Thyroid gland (tissue), 4 donors: ENCODE results near the gene TBRG1. TPM values are rescaled to one million over a fixed set of nuclear protein-coding genes. Genes with fewer than 3 reads are reported as not detected.

Experiments
- DNase-seq, 2 donors: peaks; one replicate each; pipeline ENCODE4 v3.0.0-alpha.2; 2019
- H3K27ac ChIP-seq, 3 donors: fragments of 200-600 bp; sonication (generic); 1 replicate in 2 of 3; 2 replicates in 1 of 3; pipeline ENCODE4 v1.5.1; 2016 to 2019; ENCODE audit warnings: mild to moderate bottlenecking in 1 of 3, moderate library complexity in 1 of 3
- H3K27me3 ChIP-seq: fragments of 200-600 bp; sonication (generic); one replicate; pipeline ENCODE4 v1.5.1; 2019
- H3K36me3 ChIP-seq, 2 donors: fragments of 200-600 bp; sonication (generic); one replicate each; pipeline ENCODE4 v1.5.1; 2016 to 2019
- H3K4me1 ChIP-seq, 2 donors: fragments of 200-600 bp; sonication (generic); one replicate each; pipeline ENCODE4 v1.5.1; 2017 to 2019
- H3K4me3 ChIP-seq, 3 donors: fragments of 200-600 bp; sonication (generic); replicated peaks in 1 of 3; 1 replicate in 2 of 3; 2 replicates in 1 of 3; pipeline ENCODE4 v1.5.1; 2016; ENCODE audit warnings: mild to moderate bottlenecking in 1 of 3
- H3K9me3 ChIP-seq: fragments of 200-600 bp; sonication (generic); one replicate; pipeline ENCODE4 v1.5.1; 2017
- CTCF ChIP-seq, 6 experiments: fragments of 200-600 bp in 3 of 6; fragments of 450-650 bp in 3 of 6; sonication (generic) in 3 of 6; IDR thresholded peaks; one replicate each; pipeline ENCODE4 v1.5.1; 2016 to 2019; ENCODE audit warnings: antibody characterized with exemption in 6 of 6, mild to moderate bottlenecking in 2 of 6, inconsistent platforms in 1 of 6, moderate library complexity in 1 of 6
- POLR2A ChIP-seq, 2 donors: fragments of 450-650 bp; IDR thresholded peaks; one replicate each; pipeline ENCODE4 v1.6.1; 2017; ENCODE audit warnings: antibody characterized with exemption in 2 of 2, mild to moderate bottlenecking in 2 of 2, moderate library complexity in 1 of 2
- WGBS, 2 donors: methylation state at CpG; one replicate each; pipeline ENCODE4 v1.1.5; 2017; 5-methylcytosine and 5-hydroxymethylcytosine counted together
- intact Hi-C: fragments of 100-400 bp; cut with DNase I; formaldehyde crosslinking; loops from one replicate; pipeline ENCODE4 v1.15.1; 2023
- total RNA-seq, 4 donors: library from RNA; depleted of rRNA; stranded (reverse); fragments of >200 nt; gene quantifications; one replicate each; pipeline ENCODE4 v1.2.3, GENCODE V29; 2016

The TBRG1 gene
- total RNA-seq, 4 donors from 2014 or later = 34.7 to 59.8 (median 46.3) TPM

- TF ChIP-seq POLR2A (IDR thresholded peaks at IDR 0.05) (no peak), CTCF (IDR thresholded peaks at IDR 0.05) (no peak)
- Histone ChIP-seq H3K27me3 (no peaks in the 10 kb centered on the region), H3K36me3 (peaks cover 0 to 3% of the 10 kb centered on the region in 2 donors), H3K27ac (no peak overlapping the region), H3K4me3 (no peak overlapping the region), H3K9me3 (no peaks in the 10 kb centered on the region), H3K4me1 (no peaks in the 10 kb centered on the region)
- intact Hi-C loops = loop anchor here (10.0 kb wide), 1 partner anchor 201 kb away; the partner anchor contains the start of gene ROBO3
- WGBS, 2 donors = 82 to 87% methylated on average over 2 of the region's 2 CpGs
- no peak for DNase-seq
These were observed 41.2 kb downstream of the TBRG1 start for GRCh38 chr11:124663861-124664260.

- TF ChIP-seq CTCF (IDR thresholded peaks at IDR 0.05) = no peak
- TF ChIP-seq POLR2A (IDR thresholded peaks at IDR 0.05) = no peak
- peaks cover 0 to 3% of the 10 kb centered on the region in 2 donors for H3K36me3 ChIP-seq
These were observed 44.9 kb downstream of the TBRG1 start for GRCh38 chr11:124667601-124668000.

GRCh38 chr11:124669193-124669592 is 46.5 kb downstream of the TBRG1 start:
- no peaks in the 10 kb centered on the region for H3K9me3 ChIP-seq
- intact Hi-C loops = loop anchor here (2.0 to 10.0 kb wide), 3 partner anchors 123 to 196 kb away; partner anchors contain the start of gene ROBO3
- DNase-seq = peak; percentile 31 to 41
- no peak overlapping the region for H3K27ac ChIP-seq
- WGBS, 2 donors = 24% methylated on average over 8 of the region's 8 CpGs
- H3K4me3 ChIP-seq = no peak overlapping the region
- no peaks in the 10 kb centered on the region for H3K27me3 ChIP-seq
- peaks cover 13 to 14% of the 10 kb centered on the region in 2 donors for H3K4me1 ChIP-seq
- TF ChIP-seq CTCF (IDR thresholded peaks at IDR 0.05) (peak in 5 of 6 experiments; percentile 67 to 91 (median 80)), POLR2A (IDR thresholded peaks at IDR 0.05) (no peak)
- H3K36me3 ChIP-seq = peaks cover 0 to 3% of the 10 kb centered on the region in 2 donors

More at GRCh38 chr11:124667601-124668000, 44.9 kb downstream of the TBRG1 start:
- H3K4me3 ChIP-seq = no peak overlapping the region
- no peaks in the 10 kb centered on the region for H3K27me3 ChIP-seq
- 98 to 99% methylated on average over 3 of the region's 3 CpGs for WGBS, 2 donors
- H3K9me3 ChIP-seq = no peaks in the 10 kb centered on the region
- intact Hi-C loops = loop anchor here (5.0 to 10.0 kb wide), 2 partner anchors 125 to 197 kb away; partner anchors contain the start of gene ROBO3
- no peak for DNase-seq
- no peak overlapping the region for H3K27ac ChIP-seq
- H3K4me1 ChIP-seq = peaks cover 6 to 7% of the 10 kb centered on the region in 2 donors

GRCh38 chr11:124670732-124671131 is 48.1 kb downstream of the TBRG1 start:
- Histone ChIP-seq H3K27me3 (no peaks in the 10 kb centered on the region), H3K27ac (no peak overlapping the region), H3K4me3 (no peak overlapping the region), H3K36me3 (no peaks in the 10 kb centered on the region), H3K4me1 (peaks cover 18% of the 10 kb centered on the region in 2 donors), H3K9me3 (no peaks in the 10 kb centered on the region)
- WGBS, 2 donors = 60 to 69% methylated on average over 3 of the region's 3 CpGs
- TF ChIP-seq CTCF (IDR thresholded peaks at IDR 0.05) (no peak), POLR2A (IDR thresholded peaks at IDR 0.05) (no peak)
- DNase-seq = no peak
- intact Hi-C loops = loop anchor here (5.0 kb wide), 2 partner anchors 72 to 92 kb away; partner anchors contain the start of gene ESAM

GRCh38 chr11:124672536-124673215 is 50.0 kb downstream of the TBRG1 start:
- intact Hi-C loops = loop anchor here (5.0 kb wide), 2 partner anchors 70 to 90 kb away; partner anchors contain the start of gene ESAM
- TF ChIP-seq POLR2A (IDR thresholded peaks at IDR 0.05) (no peak), CTCF (IDR thresholded peaks at IDR 0.05) (no peak)
- WGBS, 2 donors = 42 to 46% methylated on average over 7 of the region's 7 CpGs
- H3K36me3 ChIP-seq = no peaks in the 10 kb centered on the region
- H3K4me3 ChIP-seq = peak overlapping the region; percentile 31 to 69 (median 62)
- H3K4me1 ChIP-seq = peaks cover 18 to 25% of the 10 kb centered on the region in 2 donors
- H3K27ac ChIP-seq = peak overlapping the region; percentile 73 to 89 (median 87)
- DNase-seq = no peak
- H3K27me3 ChIP-seq = no peaks in the 10 kb centered on the region
- no peaks in the 10 kb centered on the region for H3K9me3 ChIP-seq
